K562 treated with DMSO at 1 percent for 4 hours (cell line): ENCODE results near the gene PSMA3. TPM values are rescaled to one million over a fixed set of nuclear protein-coding genes. Genes with fewer than 3 reads are reported as not detected.

Experiments used
- total RNA-seq: library from RNA; unstranded; fragments of 300-600 nt; gene quantifications from 2 replicates; pipeline ENCODE4 v1.2.3, GENCODE V29; 2022; ENCODE audit not compliant: insufficient read depth

The PSMA3 gene
- 132 and 135 TPM in 2 replicates for total RNA-seq

DNA sequence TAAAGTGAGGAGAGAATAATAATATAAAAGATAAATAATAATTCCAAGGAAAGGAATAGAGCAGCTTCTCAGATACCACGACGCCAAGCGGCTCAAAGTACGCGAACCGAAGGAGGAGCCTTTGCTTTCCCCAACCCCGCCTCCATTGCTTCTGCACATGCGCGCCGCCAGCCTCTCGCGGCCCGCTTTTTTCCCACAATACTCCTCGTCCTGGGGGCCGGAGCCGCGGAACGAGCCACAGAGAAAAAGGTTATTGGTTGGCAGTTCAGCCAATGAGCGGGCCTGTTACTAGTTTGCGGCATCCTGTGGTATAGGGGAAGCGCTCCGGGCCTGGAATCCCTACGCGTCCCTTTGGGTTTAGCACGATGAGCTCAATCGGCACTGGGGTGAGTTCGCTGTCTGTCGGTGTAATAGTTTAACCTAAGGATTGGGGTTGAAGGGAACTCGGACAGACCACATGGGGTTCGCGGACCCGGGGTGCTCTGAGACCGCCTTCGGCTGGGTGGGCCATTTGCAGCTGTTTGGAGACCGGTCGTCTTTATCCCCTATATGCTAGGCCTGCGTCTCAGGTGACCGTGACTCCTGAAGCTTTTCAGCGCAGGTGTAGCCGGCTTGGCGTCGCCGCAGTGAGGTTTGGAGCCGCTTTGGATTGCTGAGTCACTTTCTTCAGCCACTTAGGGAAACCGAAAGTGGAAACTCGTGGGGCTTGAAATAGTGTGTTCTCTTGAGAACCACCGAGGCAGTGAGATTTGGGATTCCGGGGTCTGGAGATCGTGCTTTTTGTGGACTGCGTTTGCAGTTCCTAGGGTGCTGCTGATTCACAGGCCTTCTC is at the start of gene PSMA3:
TSS of gene PSMA3 (plus strand) at position 288 of the 832 bp plus-strand sequence. CDS start at position 366, 78 bp downstream.

DNA sequence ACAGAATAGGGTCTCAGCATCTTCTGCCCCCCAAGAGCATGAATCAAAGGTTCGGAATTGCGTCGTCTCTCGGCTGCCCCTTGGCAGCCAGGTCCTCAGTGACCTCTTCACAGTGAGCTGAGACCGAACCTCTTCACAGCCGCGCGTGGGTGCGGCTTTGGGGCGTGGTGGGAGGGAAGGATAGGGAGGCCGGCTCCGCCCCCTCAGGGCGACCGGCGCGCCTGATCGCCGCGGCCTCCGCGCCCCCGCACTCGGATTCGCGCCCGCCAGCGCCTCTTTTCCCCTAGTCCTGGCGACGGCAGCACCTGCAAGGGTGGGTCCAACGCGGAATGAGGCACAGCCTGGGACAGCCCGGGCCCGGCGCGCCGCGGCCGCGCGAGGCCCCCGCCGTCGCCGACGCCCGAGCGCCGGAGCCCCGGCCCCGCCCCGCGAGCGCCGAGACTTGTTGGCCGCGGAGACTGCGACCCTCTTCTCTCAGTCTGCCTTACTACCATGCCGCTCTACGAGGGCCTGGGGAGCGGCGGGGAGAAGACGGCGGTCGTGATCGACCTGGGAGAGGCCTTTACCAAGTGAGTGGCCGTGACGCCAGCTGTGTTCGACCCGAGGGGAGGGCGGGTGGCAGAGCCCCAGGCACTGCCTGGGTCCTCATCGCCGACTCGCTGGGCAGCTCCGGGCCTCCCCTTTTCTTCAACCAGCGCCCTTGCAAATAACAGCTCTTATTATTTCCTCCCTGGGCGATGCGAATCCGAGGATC is 44.7 kb upstream of the PSMA3 start, which contains the start of gene ACTR10:
TSS of gene ACTR10 (plus strand) at position 424 of the 754 bp plus-strand sequence. CDS start at position 493, 69 bp downstream.

DNA sequence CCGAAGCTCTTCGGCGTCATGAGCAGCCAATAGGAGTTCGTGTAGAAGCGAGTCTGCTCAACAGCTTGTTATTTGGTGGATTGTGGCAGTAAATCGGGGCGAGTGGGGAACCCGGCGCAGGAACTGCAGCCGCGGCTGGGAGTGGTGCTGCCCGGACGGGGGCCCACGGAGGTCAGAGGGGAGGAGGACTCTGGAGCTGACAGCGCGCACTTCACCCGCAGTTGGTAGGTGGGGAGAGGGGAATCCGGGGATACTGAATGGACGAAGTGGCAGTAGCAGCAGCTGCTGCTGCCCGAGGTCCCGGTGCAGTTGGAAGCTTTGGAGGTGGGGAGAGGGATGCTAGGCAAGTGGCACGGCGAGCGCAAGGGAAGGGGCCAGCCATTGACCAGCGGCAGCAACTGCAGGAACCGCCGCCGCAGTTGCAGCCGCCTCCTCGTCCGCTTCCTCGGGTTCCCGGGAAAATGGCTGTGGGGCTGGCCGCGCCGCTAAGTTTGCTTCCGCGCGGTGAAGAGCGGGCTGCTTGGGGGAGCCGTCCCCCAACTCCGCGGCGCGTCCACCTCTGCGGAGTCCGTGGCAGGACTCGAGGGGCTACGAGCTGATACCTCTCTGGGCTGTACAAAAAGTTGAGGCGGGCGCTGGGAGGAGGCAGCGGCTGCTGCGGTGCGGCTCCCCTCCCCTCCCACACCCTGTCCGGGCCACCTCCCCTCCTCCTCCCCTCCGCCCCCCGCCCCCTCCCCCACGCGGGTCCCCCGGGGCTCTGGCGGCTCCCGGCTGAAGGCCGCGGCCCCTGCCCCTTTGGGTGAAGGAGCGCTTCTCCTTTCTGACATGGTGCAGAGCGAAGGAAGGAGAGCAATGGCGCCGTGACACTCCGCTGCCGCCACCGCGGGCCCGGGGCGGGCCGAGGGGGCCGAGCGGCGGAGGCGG is 54.1 kb downstream of the PSMA3 start, which contains the start of gene ARID4A:
TSS of gene ARID4A (plus strand) at position 79 of the 924 bp plus-strand sequence. CDS start 1,300 bp downstream, outside the sequence.

Other genes starting within 250 kb of the PSMA3 start
- gene ARMH4, start 92.6 kb upstream of the PSMA3 start, total RNA-seq, result 0.08 TPM in 1 of 2 replicates, not detected in the other
- 29.0 and 40.7 TPM in 2 replicates for gene ACTR10, start 44.7 kb upstream of the PSMA3 start, total RNA-seq
- 4.8 and 5.6 TPM in 2 replicates for gene ARID4A, start 53.7 kb downstream of the PSMA3 start, total RNA-seq
- gene TOMM20L, start 151.1 kb downstream of the PSMA3 start, total RNA-seq, result not detected in 2 replicates
- gene TIMM9, start 182.7 kb downstream of the PSMA3 start, total RNA-seq, result 45.7 and 47.6 TPM in 2 replicates
- 9.1 and 10.3 TPM in 2 replicates for gene KIAA0586, start 182.9 kb downstream of the PSMA3 start, total RNA-seq